ENCODE data around the gene IL1RAPL1.

The IL1RAPL1 gene

DNA sequence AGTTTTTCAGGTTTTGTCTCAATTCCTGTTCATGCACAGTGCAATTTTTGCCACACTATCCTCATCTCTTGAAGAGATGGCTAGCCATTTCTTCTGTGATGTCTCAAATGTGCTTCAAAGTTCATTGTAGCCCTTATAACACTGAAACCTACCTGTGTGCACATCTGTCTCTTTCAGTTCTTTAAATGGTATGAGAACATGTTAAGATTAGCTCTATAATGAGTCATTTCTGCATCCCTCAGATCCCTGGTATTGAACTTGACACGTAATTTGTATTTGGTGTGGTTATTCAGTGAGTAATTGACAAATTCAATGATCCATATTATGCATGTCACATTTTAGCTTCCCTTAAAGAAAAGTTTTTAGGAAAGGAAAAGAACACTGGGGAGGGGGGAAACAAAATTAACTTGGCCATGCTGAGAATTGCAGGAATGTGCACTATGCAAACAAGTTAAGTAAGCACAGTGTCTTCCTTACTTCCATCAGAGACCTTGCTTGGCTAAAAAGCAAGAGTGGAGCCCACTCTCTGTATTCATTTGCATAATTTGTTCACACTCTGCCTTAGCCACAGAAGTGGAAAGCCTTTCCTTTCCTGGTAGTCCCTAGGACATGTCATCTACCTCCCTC lies 968.3 kb downstream of the IL1RAPL1 start:
- no peak for DNase-seq

DNA sequence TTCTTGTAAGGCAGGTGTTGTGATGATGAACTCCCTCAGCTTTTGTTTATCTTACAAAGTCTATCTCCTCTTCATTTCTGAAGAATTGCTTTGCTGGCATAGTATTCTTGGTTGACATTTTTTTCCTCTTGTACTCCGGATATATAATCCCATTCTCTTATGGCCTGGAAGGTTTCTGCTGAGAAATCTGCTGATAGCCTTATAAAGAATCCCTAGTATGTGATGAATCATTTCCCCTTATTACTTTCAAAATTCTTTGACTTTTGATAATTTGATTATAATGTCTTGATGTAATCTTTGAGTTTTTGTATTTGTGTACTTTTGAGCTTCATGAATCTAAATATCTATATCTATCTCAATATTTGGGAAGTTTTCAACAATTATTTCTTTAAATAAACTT lies 972.8 kb downstream of the IL1RAPL1 start:
- DNase-seq, result no peak

GRCh38 chrX:29561417-29561816 lies 974.2 kb downstream of the IL1RAPL1 start:
- DNase-seq, result no peak

DNA sequence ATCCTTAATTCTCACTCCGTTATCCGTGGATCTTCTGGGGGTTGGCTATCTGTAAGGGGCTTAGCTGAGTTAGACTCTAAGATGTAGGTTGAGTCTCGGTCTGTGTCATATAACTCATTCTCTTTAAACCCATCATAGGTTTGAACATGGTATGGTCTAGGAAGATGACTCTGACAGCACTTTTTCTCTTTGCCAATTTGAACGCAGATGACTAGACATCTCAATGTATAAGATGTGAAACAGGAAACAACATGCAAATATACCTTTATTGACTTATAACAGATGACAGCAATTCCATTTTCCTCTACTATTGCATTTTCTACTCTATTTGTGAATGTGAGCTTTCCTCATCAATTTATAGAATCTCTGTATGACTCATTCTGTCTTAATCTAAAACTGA lies 993.3 kb downstream of the IL1RAPL1 start:
- no peak for DNase-seq

GRCh38 chrX:29581223-29581622 lies 994.0 kb downstream of the IL1RAPL1 start:
- DNase-seq, result no peak

GRCh38 chrX:29587107-29587506 lies 999.9 kb downstream of the IL1RAPL1 start:
- no peak for DNase-seq

DNA sequence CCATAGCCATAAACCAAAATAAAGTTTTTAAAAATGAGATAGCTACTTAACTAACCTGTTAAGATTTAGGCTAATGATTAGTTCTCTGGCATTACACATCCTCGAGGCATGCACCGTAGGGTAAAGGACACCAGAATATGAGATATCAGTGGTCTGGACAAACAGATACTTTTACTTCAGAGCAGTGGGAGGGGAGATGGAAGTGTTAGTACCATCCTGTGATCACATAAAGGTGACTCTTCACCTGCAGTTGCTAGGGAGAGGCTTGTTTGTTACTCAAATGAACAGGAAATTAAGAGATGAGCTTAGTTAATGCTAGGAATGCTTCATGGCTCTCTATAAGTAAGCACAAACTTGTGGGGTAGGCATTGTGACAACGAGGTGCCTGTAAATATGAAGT lies 1003.7 kb downstream of the IL1RAPL1 start:
- no peak for DNase-seq

DNA sequence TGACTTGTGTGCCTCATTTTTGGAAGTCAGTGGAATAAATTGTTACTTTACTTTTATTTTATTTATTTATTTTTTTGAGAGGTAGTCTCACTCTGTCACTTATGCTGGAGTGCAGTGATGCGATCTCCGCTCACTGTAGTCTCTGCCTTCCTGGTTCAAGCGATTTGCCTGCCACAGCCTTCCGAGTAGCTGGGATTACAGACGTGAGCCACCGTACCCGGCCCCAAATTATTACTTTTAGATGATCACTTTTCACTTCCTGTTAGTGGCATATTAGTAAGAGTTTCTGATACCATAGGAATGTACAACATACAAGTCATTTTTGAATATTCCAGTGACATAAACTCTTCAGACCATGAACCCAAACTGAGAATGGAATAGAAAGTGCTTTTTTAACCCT lies 1017.1 kb downstream of the IL1RAPL1 start:
- no peak for DNase-seq

DNA sequence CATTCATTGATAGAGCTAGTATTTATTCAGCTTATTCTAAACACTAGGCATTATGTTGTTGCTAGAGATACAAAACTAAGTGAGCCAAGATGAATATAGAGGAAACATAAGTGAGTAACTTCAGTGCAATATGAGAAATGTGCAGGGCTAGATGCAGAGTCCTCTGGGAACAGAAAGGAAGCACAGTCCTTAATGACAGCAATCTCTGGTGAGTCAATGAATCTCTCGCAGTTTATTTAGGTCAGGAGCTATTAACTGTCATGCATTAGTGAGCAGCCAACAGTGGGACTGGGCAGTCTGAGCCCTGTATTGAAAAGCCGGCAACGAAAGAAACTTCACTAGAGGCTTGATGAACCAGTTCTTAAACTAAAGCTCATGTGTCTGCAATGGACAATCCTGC lies 1030.0 kb downstream of the IL1RAPL1 start:
- DNase-seq, result peak; percentile 6

DNA sequence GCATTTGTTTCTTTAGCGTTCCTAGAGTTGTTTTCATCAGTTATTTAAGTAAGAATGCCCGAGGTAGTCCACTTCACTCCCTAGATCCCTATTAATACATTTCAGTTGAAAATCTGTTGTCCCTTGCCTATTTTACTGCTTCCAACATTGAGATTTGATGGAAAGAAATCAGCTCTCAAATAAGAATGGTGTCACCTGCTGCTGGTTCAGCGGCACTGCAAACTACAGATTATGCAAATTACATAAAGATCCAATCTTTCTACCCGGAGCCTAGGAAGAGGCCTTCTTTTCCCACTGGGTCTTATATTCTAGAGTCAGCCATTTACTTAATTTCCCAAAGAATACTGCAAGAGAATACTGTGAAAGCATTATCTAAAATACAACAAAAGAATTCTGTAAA lies 1030.5 kb downstream of the IL1RAPL1 start:
- DNase-seq, result peak; percentile 13

GRCh38 chrX:29627833-29628232 lies 1040.6 kb downstream of the IL1RAPL1 start:
- no peak for DNase-seq

GRCh38 chrX:29634516-29634915 lies 1047.3 kb downstream of the IL1RAPL1 start:
- no peak for DNase-seq

GRCh38 chrX:29636331-29636730 lies 1049.1 kb downstream of the IL1RAPL1 start:
- no peak for DNase-seq

DNA sequence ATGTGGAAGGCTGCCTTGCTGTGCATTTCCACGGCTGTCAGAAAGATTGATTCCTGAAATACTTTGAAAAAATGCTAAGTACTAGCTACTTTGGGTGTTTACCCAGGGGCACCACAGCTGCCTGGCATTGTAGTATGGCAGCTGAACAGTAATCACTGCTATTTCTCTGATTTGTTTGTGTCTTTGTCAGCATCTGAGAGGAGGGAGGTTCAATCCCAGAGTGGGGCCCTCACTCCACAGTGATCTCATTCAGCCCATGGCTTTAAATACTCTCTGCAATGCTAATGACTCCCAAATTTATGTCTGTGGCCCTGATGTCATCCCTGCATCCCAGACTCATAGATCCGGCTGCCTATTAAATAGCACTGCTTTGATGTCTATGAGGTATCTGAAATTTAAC lies 1052.9 kb downstream of the IL1RAPL1 start:
- DNase-seq, result no peak

DNA sequence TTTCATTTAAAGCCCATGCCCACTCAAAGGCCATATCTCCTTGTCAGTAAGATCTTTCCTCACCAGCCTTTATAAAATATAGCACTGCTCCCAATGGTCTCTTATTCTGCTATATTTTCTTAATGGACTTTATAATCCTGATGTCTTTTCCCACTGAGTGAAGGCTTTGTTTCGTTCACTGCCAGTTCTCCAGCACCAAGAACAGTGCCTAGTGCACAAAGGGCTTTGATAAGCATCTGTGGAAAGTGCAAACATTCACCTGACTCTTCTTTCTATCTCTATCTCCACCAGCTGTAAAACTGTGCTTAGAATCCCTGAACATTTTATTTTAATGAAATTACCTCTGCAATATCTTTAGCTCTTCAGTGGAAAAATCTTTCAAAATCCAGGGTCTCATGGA lies 1054.2 kb downstream of the IL1RAPL1 start:
- no peak for DNase-seq

- DNase-seq, result no peak
Measured at GRCh38 chrX:29643181-29643580, 1055.9 kb downstream of the IL1RAPL1 start.

GRCh38 chrX:29648161-29648560 lies 1060.9 kb downstream of the IL1RAPL1 start:
- DNase-seq, result no peak

- DNase-seq, result no peak
Measured at GRCh38 chrX:29652484-29652883, 1065.2 kb downstream of the IL1RAPL1 start.

GRCh38 chrX:29653721-29654120 lies 1066.5 kb downstream of the IL1RAPL1 start:
- DNase-seq, result no peak

- no peak for DNase-seq
Measured at GRCh38 chrX:29659911-29660310, 1072.7 kb downstream of the IL1RAPL1 start.

GRCh38 chrX:29661290-29661689 lies 1074.0 kb downstream of the IL1RAPL1 start:
- DNase-seq, result no peak

DNA sequence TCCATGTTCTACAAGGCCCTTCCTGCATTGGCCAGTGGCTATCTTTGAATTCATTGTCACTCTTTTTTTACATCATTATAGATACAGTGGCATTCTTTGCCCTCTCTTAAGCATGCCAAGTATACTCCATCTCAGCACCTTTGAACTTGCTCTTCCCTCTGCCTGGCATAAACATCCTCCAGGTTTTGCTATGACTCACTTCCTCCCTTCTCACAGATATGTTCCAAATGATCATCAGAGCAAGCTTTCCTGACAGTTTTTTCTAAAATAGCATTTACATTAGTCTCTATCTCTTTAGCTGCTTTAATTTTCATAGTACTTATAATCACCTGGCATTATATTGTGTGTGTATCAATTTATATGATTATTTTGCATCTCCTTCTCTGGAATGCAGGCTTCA lies 1074.9 kb downstream of the IL1RAPL1 start:
- no peak for DNase-seq

DNA sequence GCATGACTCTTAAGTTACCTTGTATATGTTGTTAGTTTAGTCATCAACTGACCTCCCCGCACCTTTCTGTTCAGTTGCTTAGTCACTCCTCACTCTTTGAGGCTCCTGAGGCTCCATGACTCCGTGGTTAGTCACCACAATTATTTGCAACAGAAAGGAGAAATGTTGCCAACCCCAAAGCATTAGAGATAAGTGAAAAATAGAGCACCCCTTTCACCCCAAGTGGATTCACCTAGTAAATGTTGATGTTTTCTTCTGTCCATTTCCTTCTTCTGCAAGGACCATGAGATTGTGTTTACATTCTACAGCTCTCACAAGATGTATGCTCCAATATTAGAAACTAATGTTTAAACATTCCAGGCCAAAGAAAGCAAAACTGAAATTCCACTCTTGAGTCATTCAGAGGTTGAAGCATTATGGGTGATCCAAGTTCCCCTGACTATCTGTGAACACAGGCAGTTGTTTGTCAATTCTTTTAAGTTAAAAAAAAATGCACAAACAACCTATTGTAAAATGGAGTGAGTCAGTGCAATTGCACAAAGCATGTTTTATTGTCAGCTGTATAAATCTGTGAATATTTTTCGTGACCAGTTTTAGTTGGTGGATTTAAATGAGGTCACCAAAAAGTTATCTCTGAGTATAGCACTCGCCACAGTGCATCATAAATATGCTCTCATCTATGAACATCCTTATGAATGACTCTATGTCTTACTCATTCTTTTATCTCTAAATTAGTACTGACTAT lies 1075.7 kb downstream of the IL1RAPL1 start:
- no peak for DNase-seq

- DNase-seq, result no peak
Measured at GRCh38 chrX:29665532-29665931, 1078.3 kb downstream of the IL1RAPL1 start.

DNA sequence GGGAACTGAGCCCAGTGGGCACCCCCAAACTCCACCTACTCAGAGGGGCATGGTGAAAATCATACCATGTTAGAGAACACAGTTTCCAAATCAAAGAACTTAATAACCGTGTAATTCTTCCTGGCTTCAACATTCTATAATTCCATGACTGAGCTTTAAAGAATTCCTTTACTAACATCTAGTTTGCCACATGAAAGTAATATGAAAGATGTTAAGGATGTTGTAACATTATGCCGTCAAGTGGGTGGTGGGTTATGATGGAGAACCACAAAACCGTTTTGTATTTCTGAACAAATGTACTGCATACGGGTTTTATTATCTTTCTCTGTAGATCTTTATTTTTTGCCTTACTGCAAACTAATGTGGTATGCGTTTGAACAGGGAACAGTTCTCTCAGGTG lies 1079.1 kb downstream of the IL1RAPL1 start:
- DNase-seq, result no peak

All from NCI-H510A treated with DMSO at 0.1 percent for 48 hours (cell line).